HepG2 (cell line): ENCODE data around the gene ARHGAP5. TPM values are rescaled to one million over a fixed set of nuclear protein-coding genes. Genes with fewer than 3 reads are reported as not detected.

Source experiments
- CTCF ChIP-seq: sonication (generic); formaldehyde crosslinking; IDR thresholded peaks from 2 replicates; pipeline ENCODE4 v1.5.0; 2020; ENCODE audit warnings: mild to moderate bottlenecking, missing genetic modification reagents, moderate library complexity
- EED ChIP-seq: sonication (generic); formaldehyde crosslinking; IDR thresholded peaks from 2 replicates; pipeline ENCODE4 v1.5.0; 2020; ENCODE audit warnings: mild to moderate bottlenecking, missing genetic modification reagents
- ETV5 ChIP-seq: IDR thresholded peaks from 2 replicates; pipeline ENCODE4 v1.6.1; 2018; ENCODE audit warnings: missing biosample characterization, missing genetic modification reagents, inconsistent platforms, borderline replicate concordance
- IRX3 ChIP-seq: sonication (generic); formaldehyde crosslinking; IDR thresholded peaks from 2 replicates; pipeline ENCODE4 v1.8.1; 2023; ENCODE audit warnings: mild to moderate bottlenecking, low read depth, missing genetic modification reagents, borderline replicate concordance
- KDM1A ChIP-seq: IDR thresholded peaks from 2 replicates; pipeline ENCODE4 v1.6.1; 2016; ENCODE audit warnings: missing compliant biosample characterization
- KDM6A ChIP-seq: IDR thresholded peaks from 2 replicates; pipeline ENCODE4 v1.6.1; 2016; ENCODE audit warnings: low read depth
- MLXIP ChIP-seq: sonication (generic); formaldehyde crosslinking; IDR thresholded peaks from 2 replicates; pipeline ENCODE4 v1.9.0; 2021; ENCODE audit warnings: missing genetic modification reagents, borderline replicate concordance
- MXI1 ChIP-seq: IDR thresholded peaks from 3 replicates; pipeline ENCODE4 v1.6.1; 2012; ENCODE audit warnings: low read depth, low read length, inconsistent platforms, borderline replicate concordance
- NONO ChIP-seq, 2 experiments: fragments of 450-650 bp in 1 of 2; sonication (generic) in 1 of 2; formaldehyde crosslinking in 1 of 2; IDR thresholded peaks in 1 of 2; conservative IDR thresholded peaks in 1 of 2; 2 replicates each; pipeline versions ENCODE4 v1.6.1 to v1.8.0; 2017 to 2022; ENCODE audit warnings: mild to moderate bottlenecking in 1 of 2, missing genetic modification reagents in 1 of 2, moderate library complexity in 1 of 2
- PAX8 ChIP-seq: sonication (generic); formaldehyde crosslinking; IDR thresholded peaks from 2 replicates; pipeline ENCODE4 v1.8.0; 2022; ENCODE audit warnings: mild to moderate bottlenecking, missing genetic modification reagents, borderline replicate concordance
- PRDM10 ChIP-seq: sonication (generic); formaldehyde crosslinking; IDR thresholded peaks from 2 replicates; pipeline ENCODE4 v1.4.0; 2020; ENCODE audit warnings: low read depth, missing genetic modification reagents
- SAP130 ChIP-seq: IDR thresholded peaks from 2 replicates; pipeline ENCODE4 v1.6.1; 2016; ENCODE audit warnings: low read depth
- TCF12 ChIP-seq, 2 experiments: fragments of 450-650 bp in 1 of 2; sonication (generic) in 1 of 2; formaldehyde crosslinking in 1 of 2; IDR thresholded peaks; 2 replicates each; pipeline versions ENCODE4 v1.6.1 to v1.8.0; 2017 to 2022; ENCODE audit warnings: antibody characterized with exemption in 1 of 2, mild to moderate bottlenecking in 1 of 2, missing genetic modification reagents in 1 of 2, moderate library complexity in 1 of 2
- ZNF101 ChIP-seq: sonication (generic); formaldehyde crosslinking; IDR thresholded peaks from 2 replicates; pipeline ENCODE4 v1.4.0; 2020; ENCODE audit warnings: mild to moderate bottlenecking, low read depth, missing genetic modification reagents, borderline replicate concordance
- ZNF234 ChIP-seq: sonication (generic); formaldehyde crosslinking; conservative IDR thresholded peaks from 2 replicates; pipeline ENCODE4 v1.5.1; 2020; ENCODE audit warnings: mild to moderate bottlenecking, missing genetic modification reagents
- ZNF850 ChIP-seq: sonication (generic); formaldehyde crosslinking; conservative IDR thresholded peaks from 2 replicates; pipeline ENCODE4 v1.9.0; 2021; ENCODE audit warnings: mild to moderate bottlenecking, missing genetic modification reagents
- ZNF883 ChIP-seq: sonication (generic); formaldehyde crosslinking; IDR thresholded peaks from 2 replicates; pipeline ENCODE4 v1.5.1; 2020; ENCODE audit warnings: mild to moderate bottlenecking, missing genetic modification reagents; ENCODE audit errors: not compliant biosample characterization
- polyA plus RNA-seq, 8 experiments: library from polyadenylated mRNA; depleted of rRNA in 3 of 8; stranded (reverse) in 7 of 8; unstranded in 1 of 8; fragments of >200 nt; fragmentation: Illumina TruSeq in 4 of 8; extraction: Trizol in 4 of 8; gene quantifications; 2 replicates each; pipeline versions ENCODE4 v1.2.1 to v1.2.3, GENCODE V29; 2011 to 2016; ENCODE audit warnings: low read depth in 4 of 8, missing spikeins in 1 of 8, mixed read lengths in 1 of 8; ENCODE audit not compliant: insufficient read depth in 1 of 8
- total RNA-seq, 5 experiments: library from RNA; depleted of rRNA; stranded (reverse); fragments of >200 nt; fragmentation: Illumina TruSeq; extraction: Trizol; gene quantifications; 2 replicates each; pipeline ENCODE4 v1.2.3, GENCODE V29; 2016; ENCODE audit warnings: low read depth in 1 of 5
- TF ChIP-seq, protein P1 (sequence below): sonication (generic); formaldehyde crosslinking; IDR thresholded peaks from 2 replicates; pipeline ENCODE4 v1.8.0; 2022; ENCODE audit warnings: missing genetic modification reagents, low read depth, mild to moderate bottlenecking, borderline replicate concordance

ARHGAP5 gene
- total and polyA plus RNA-seq, 2 of the 13 experiments (the other 11 are each of a cell fraction or from before 2014, with no cell fraction given), result 33.7 to 144 TPM

DNA sequence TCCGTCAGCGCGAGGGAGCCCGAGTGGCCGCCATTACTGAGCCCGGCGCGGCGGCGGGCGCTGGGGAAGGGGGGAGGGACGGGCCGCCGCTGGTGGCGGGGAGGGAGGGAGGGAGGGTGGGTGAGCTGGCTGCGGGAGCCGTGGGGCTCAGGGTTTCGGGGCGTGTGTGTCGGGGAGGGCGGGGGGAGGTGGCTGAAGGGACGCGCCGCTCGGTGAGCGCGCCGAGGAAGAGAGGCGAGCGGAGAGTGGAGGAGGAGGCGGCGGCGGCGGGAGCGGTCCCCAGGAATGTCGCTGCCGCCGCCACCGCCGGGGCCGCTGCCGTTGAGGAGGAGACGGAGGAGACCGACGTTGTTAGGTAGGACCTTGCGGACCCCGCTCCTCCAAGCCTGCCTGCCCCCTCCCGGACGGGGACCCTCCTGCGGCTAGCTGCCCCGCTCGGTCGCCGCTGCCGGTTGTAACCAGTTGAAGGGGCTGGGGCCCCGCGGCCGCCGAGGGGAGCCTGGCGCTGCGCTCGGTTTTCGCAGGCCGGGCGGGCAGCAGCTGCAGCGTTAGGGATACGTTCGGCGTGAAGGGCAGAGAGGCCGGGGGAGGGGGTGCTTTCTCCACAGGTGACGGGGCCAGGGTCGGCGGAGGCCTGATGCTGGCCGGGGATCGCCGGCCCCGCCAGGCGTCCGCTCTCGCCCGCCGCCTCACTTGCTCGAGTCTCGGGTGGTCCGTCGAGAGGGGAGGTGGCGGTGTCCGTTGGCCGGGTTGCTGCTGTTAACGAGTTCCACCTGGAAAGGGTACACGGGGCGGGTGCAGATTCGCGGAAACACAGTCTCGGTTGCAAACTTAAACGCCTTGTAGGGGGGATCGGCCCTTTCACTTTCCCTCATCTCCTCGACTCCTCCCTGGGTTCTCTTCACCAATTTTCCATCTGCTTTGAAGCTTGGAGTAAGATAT lies at the start of gene ARHGAP5 (continued):
- peak; percentile 86; the same call in 1 of the 2 replicates for TF ChIP-seq IRX3 (CRISPR knock-in tag)
- TF ChIP-seq MXI1, result peak; percentile 21; the same call in 1 of the 3 replicates
- TF ChIP-seq EED (CRISPR knock-in tag), result no peak; the same call in 1 of the 2 replicates
- 0 out of 2 replicates have a peak, but pooled peaks have one; percentile 35 for TF ChIP-seq ZNF101 (CRISPR knock-in tag)
- peak; percentile 81; the same call in 1 of the 2 replicates for TF ChIP-seq ZNF234
- peak; percentile 44 for TF ChIP-seq CTCF (CRISPR knock-in tag)
- no peak for TF ChIP-seq PRDM10
- TF ChIP-seq ETV5, result peak; percentile 25
- no peak for TF ChIP-seq TCF12 (IDR thresholded peaks at IDR 0.05)
- peak; percentile 88; the same call in 1 of the 2 replicates for TF ChIP-seq TCF12 (CRISPR knock-in tag; IDR thresholded peaks at IDR 0.05)
- TF ChIP-seq PAX8 (CRISPR knock-in tag), result peak; percentile 76; the same call in 1 of the 2 replicates
- TF ChIP-seq MLXIP (CRISPR knock-in tag), result 0 out of 2 replicates have a peak, but pooled peaks have one; percentile 50
- TF ChIP-seq SAP130 (CRISPR knock-in tag), result peak; percentile 64
- TF ChIP-seq, protein P1, sequence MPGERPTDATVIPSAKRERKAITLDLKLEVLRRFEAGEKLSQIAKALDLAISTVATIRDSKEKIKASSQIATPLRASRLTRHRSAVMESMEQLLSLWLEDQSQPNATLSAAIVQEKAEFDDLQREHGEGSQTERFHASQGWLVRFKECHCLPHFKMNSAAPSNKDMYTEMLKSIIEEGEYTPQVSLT (CRISPR knock-in tag), result no peak
- no peak; the same call in 1 of the 2 replicates for TF ChIP-seq ZNF850 (CRISPR knock-in tag)
- TF ChIP-seq ZNF883, result peak; percentile 88
- no peak for TF ChIP-seq NONO (IDR thresholded peaks at IDR 0.05)
- peak; percentile 14; the same call in 1 of the 2 replicates for TF ChIP-seq NONO (CRISPR knock-in tag; conservative IDR thresholded peaks at IDR 0.05)
- TF ChIP-seq KDM6A (CRISPR knock-in tag), result no peak
- TF ChIP-seq KDM1A (CRISPR knock-in tag), result no peak
